ENCODE results near the gene GRIK4. TPM values are rescaled to one million over a fixed set of nuclear protein-coding genes. Genes with fewer than 3 reads are reported as not detected.

Gene GRIK4
- total RNA-seq, 3 donors from 2014 or later (not counting 1 experiment from before 2014, with no cell fraction given) = 2.2 to 32.3 (median 21.9) TPM

DNA sequence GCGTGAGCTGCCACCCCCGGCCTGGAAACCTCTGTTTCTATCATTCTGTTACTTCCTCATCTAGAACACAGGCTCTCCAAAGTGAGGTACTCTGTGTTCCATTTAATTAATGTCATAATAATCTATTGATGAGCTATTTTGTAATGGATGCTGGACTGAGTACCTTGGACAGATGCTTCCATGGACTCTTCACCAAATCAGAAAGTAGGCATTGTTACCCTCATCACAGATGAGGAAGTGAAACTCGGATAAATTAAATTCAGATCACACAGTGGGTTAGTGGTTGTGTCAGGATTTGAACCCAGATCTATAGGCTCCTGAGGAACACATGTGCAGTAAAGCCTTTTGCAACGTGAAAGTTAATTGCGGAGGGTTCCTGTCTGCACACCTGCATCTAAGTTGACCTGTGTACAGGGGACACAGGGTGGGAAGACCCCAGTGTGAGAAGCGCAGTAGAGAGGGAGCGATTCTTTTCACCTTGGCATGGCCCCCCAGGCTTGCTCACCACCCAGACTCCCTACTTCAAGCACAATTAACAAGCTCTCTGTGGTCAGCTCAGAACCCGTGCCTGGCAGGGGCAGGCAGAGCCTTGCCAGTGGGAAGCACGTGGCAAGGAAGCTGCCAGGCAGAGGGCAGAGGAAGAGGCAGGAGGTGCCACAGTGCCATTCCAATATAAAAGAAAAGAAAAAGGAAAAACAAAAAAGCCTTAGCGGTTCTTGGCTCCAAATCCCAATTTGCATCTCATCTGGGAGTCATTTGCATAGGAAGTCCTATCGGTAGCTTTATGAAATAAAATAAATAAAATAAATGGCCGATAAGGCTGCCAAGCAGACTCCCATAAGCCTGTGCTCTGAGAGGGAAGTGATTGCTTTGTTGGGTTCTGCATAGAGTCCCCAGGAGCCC, 239.3 kb downstream of the GRIK4 start:
- Mint-ChIP-seq H3K36me3 (no peaks in the 10 kb centered on the region), H3K27me3 (ENCODE audit: low read depth in 2 of 2) (peaks cover 0 to 6% of the 10 kb centered on the region in 2 donors), H3K27ac (peak overlapping the region in 1 of 2 donors; percentile 61), H3K4me3 (no peak overlapping the region), H3K4me1 (peaks cover 0 to 30% of the 10 kb centered on the region in 2 donors), H3K9me3 (no peaks in the 10 kb centered on the region)
- Histone ChIP-seq H3K9me3 (ENCODE audit: control insufficient read depth, insufficient read depth, low read length) (no peaks in the 10 kb centered on the region), H3K27ac (ENCODE audit: low read length) (no peak overlapping the region), H3K4me3 (ENCODE audit: low read length) (no peak overlapping the region), H3K36me3 (ENCODE audit: control insufficient read depth, insufficient read depth, low read length) (no peaks in the 10 kb centered on the region), H3K4me1 (ENCODE audit: control insufficient read depth, insufficient read depth, low read length) (no peaks in the 10 kb centered on the region), H3K27me3 (ENCODE audit: control insufficient read depth, insufficient read depth, low read length) (no peaks in the 10 kb centered on the region)
- intact Hi-C loops (cut with micrococcal nuclease) = no loop called here
- no peak for DNase-seq
- whole genome bisulfite sequencing (ENCODE audit: insufficient coverage) = 79% methylated on average over 12 of the region's 12 CpGs
- ATAC-seq = no peak
- TF ChIP-seq, protein P1, sequence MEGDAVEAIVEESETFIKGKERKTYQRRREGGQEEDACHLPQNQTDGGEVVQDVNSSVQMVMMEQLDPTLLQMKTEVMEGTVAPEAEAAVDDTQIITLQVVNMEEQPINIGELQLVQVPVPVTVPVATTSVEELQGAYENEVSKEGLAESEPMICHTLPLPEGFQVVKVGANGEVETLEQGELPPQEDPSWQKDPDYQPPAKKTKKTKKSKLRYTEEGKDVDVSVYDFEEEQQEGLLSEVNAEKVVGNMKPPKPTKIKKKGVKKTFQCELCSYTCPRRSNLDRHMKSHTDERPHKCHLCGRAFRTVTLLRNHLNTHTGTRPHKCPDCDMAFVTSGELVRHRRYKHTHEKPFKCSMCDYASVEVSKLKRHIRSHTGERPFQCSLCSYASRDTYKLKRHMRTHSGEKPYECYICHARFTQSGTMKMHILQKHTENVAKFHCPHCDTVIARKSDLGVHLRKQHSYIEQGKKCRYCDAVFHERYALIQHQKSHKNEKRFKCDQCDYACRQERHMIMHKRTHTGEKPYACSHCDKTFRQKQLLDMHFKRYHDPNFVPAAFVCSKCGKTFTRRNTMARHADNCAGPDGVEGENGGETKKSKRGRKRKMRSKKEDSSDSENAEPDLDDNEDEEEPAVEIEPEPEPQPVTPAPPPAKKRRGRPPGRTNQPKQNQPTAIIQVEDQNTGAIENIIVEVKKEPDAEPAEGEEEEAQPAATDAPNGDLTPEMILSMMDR (IDR thresholded peaks at IDR 0.05) = no peak

DNA sequence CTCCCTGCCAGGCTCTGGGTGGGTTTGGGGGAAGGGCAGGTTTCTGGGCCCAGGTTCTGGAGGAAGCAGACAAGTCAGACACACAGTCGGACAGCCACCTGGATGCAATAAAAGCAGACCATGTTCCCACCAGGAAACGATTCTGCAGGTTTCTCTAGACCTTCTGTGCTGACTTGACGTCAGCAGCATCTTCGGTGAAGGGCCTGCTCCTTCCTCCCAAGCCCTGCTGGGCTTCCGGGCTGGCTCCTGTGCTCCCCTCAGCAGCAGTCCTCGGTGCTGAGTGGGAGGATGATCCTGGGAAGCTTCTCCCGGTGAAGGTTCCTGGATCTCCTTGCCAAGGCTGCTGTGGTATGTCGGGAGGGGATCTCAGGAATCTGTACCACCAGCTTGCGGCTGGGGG, 240.0 kb downstream of the GRIK4 start:
- H3K27ac Mint-ChIP-seq = peak overlapping the region in 1 of 2 donors; percentile 29
- H3K36me3 Mint-ChIP-seq = no peaks in the 10 kb centered on the region
- DNase-seq = no peak
- Histone ChIP-seq H3K27ac (ENCODE audit: low read length) (no peak overlapping the region), H3K36me3 (ENCODE audit: control insufficient read depth, insufficient read depth, low read length) (no peaks in the 10 kb centered on the region), H3K4me1 (ENCODE audit: control insufficient read depth, insufficient read depth, low read length) (no peaks in the 10 kb centered on the region), H3K27me3 (ENCODE audit: control insufficient read depth, insufficient read depth, low read length) (no peaks in the 10 kb centered on the region), H3K9me3 (ENCODE audit: control insufficient read depth, insufficient read depth, low read length) (no peaks in the 10 kb centered on the region), H3K4me3 (ENCODE audit: low read length) (no peak overlapping the region)
- TF ChIP-seq, protein P1 (IDR thresholded peaks at IDR 0.05) = no peak
- 72% methylated on average over 9 of the region's 9 CpGs for WGBS (ENCODE audit: insufficient coverage)
- no peaks in the 10 kb centered on the region for H3K9me3 Mint-ChIP-seq
- peaks cover 0 to 26% of the 10 kb centered on the region in 2 donors for H3K4me1 Mint-ChIP-seq
- intact Hi-C loops (cut with micrococcal nuclease) = no loop called here
- peaks cover 0 to 6% of the 10 kb centered on the region in 2 donors for H3K27me3 Mint-ChIP-seq (ENCODE audit: low read depth in 2 of 2)
- no peak overlapping the region for H3K4me3 Mint-ChIP-seq
- no peak for ATAC-seq

DNA sequence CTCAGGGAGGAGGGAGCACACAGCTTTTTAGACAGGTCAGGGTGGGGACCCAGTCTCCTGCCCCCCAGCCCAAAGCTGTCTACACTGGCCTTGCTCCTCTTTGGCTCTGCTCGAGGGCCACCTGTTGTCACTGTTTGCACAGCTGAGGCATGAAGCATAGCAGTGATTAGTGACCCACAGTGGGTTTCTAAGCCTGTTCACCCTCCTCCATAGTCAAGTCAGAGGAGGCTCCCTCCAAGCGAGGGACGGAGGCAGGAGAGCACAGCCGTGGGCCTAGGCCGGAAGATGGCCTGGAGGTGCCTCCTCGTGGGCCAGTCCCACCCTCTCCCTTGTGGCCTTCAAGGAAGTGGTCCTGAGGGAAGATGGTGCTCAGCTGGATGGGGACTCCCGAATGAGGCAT, 241.1 kb downstream of the GRIK4 start:
- ATAC-seq (no peak), DNase-seq (no peak)
- H3K27me3 Mint-ChIP-seq (ENCODE audit: low read depth in 2 of 2) = peaks cover 0 to 6% of the 10 kb centered on the region in 2 donors
- no peak overlapping the region for H3K27ac ChIP-seq (ENCODE audit: low read length)
- intact Hi-C loops (cut with micrococcal nuclease) = no loop called here
- H3K9me3 Mint-ChIP-seq = no peaks in the 10 kb centered on the region
- H3K27ac Mint-ChIP-seq = peak overlapping the region in 1 of 2 donors; percentile 29
- no peak overlapping the region for H3K4me3 ChIP-seq (ENCODE audit: low read length)
- H3K4me1 ChIP-seq (ENCODE audit: control insufficient read depth, insufficient read depth, low read length) = no peaks in the 10 kb centered on the region
- peaks cover 0 to 36% of the 10 kb centered on the region in 2 donors for H3K4me1 Mint-ChIP-seq
- H3K36me3 ChIP-seq (ENCODE audit: control insufficient read depth, insufficient read depth, low read length) = no peaks in the 10 kb centered on the region
- H3K9me3 ChIP-seq (ENCODE audit: control insufficient read depth, insufficient read depth, low read length) = no peaks in the 10 kb centered on the region
- no peak overlapping the region for H3K4me3 Mint-ChIP-seq
- H3K36me3 Mint-ChIP-seq = no peaks in the 10 kb centered on the region
- WGBS (ENCODE audit: insufficient coverage) = 86% methylated on average over 7 of the region's 7 CpGs
- no peaks in the 10 kb centered on the region for H3K27me3 ChIP-seq (ENCODE audit: control insufficient read depth, insufficient read depth, low read length)
- TF ChIP-seq, protein P1 (IDR thresholded peaks at IDR 0.05) = no peak

Measured in natural killer cell (primary cell).